Right lobe of liver (tissue), 4 donors: ENCODE results near the gene ARL6IP4.

Experiments used
- POLR2A ChIP-seq: fragments of 450-650 bp; IDR thresholded peaks from one replicate; pipeline ENCODE4 v1.6.1; 2017; ENCODE audit warnings: antibody characterized with exemption, mild to moderate bottlenecking
- TF ChIP-seq, protein P1 (sequence below), 4 donors: fragments of 200-600 bp in 3 of 4; fragments of 450-650 bp in 1 of 4; IDR thresholded peaks; one replicate each; pipeline versions ENCODE4 v1.5.1 to v1.8.0; 2016 to 2022; ENCODE audit warnings: antibody characterized with exemption in 4 of 4, mild to moderate bottlenecking in 2 of 4
- donor health status: DM: no; HTN: no; CAD: no.
- donor health status: DM: no; HTN: no; CAD: no.
- donor health status: DM: no; HTN: yes; CAD: no.

DNA sequence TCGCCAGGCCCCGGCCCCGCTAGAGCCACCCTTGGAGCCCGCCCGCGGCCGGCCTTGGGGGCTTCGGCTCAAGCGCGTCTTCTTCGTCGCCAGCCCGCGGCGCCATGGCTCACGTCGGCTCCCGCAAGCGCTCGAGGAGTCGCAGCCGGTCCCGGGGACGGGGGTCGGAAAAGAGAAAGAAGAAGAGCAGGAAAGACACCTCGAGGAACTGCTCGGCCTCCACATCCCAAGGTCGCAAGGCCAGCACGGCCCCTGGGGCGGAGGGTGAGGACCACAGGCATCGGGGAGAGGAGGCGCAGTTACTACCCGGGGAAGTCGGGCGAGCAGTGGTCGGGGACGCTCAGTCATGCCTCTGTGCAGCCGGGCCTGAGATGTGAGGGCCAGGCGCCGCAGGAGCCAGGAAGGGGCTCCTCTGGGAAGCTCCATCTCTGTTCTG lies 573 bp downstream of the ARL6IP4 start:
- TF ChIP-seq, protein P1, sequence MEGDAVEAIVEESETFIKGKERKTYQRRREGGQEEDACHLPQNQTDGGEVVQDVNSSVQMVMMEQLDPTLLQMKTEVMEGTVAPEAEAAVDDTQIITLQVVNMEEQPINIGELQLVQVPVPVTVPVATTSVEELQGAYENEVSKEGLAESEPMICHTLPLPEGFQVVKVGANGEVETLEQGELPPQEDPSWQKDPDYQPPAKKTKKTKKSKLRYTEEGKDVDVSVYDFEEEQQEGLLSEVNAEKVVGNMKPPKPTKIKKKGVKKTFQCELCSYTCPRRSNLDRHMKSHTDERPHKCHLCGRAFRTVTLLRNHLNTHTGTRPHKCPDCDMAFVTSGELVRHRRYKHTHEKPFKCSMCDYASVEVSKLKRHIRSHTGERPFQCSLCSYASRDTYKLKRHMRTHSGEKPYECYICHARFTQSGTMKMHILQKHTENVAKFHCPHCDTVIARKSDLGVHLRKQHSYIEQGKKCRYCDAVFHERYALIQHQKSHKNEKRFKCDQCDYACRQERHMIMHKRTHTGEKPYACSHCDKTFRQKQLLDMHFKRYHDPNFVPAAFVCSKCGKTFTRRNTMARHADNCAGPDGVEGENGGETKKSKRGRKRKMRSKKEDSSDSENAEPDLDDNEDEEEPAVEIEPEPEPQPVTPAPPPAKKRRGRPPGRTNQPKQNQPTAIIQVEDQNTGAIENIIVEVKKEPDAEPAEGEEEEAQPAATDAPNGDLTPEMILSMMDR (IDR thresholded peaks at IDR 0.05): no peak
- no peak for TF ChIP-seq POLR2A
